Natural killer cell treated with Interleukin-12 subunit alpha and Interleukin-12 subunit beta and Interleukin-15 and Interleukin-18, amount 100 ng/mL, for 72 hours (primary cell): Measurements from ENCODE around the gene TMOD3. TPM values are rescaled to one million over a fixed set of nuclear protein-coding genes. Genes with fewer than 3 reads are reported as not detected.

Experiments used
- ATAC-seq, 2 donors: fragments of 150-1000 bp; cut with Tn5 transposase in 1 of 2; sonication (Bioruptor Pico), chemical (Tn5 transposase) in 1 of 2; 2 replicates each; pipeline ENCODE4 v1.10.0; 2021
- DNase-seq: peaks from one replicate; pipeline ENCODE4 v3.0.0; 2022; ENCODE audit warnings: low spot score
- H3K27ac Mint-ChIP-seq, 2 donors: 1 replicate in 1 of 2; 2 replicates in 1 of 2; pipeline ENCODE4 v1.8.0; 2022; ENCODE audit warnings: mixed read lengths in 2 of 2, mild to moderate bottlenecking in 1 of 2, moderate library complexity in 1 of 2
- H3K27me3 Mint-ChIP-seq, 2 donors: 1 replicate in 1 of 2; 2 replicates in 1 of 2; pipeline ENCODE4 v1.8.0; 2022; ENCODE audit warnings: mixed read lengths in 2 of 2
- H3K36me3 Mint-ChIP-seq: one replicate; pipeline ENCODE4 v1.8.0; 2022; ENCODE audit warnings: mixed read lengths
- H3K4me1 Mint-ChIP-seq, 2 donors: 1 replicate in 1 of 2; 2 replicates in 1 of 2; pipeline ENCODE4 v1.8.0; 2022; ENCODE audit warnings: low read depth in 2 of 2, mixed read lengths in 2 of 2, mild to moderate bottlenecking in 1 of 2
- H3K4me3 Mint-ChIP-seq: one replicate; pipeline ENCODE4 v1.8.0; 2022; ENCODE audit warnings: mixed read lengths
- H3K9me3 Mint-ChIP-seq: 2 replicates; pipeline ENCODE4 v1.8.0; 2022; ENCODE audit warnings: mixed read lengths
- total RNA-seq, 2 donors: library from RNA; stranded (reverse); gene quantifications; one replicate each; pipeline ENCODE4 v1.2.3, GENCODE V29; 2022

The TMOD3 gene
- total RNA-seq, 2 donors from 2014 or later, result 55.4 to 63.5 TPM

GRCh38 chr15:51840692-51841091 lies 11.2 kb downstream of the TMOD3 start:
- DNase-seq (no peak), ATAC-seq (no peak)
- Mint-ChIP-seq H3K36me3 (no peaks in the 10 kb centered on the region), H3K27me3 (no peaks in the 10 kb centered on the region), H3K9me3 (no peaks in the 10 kb centered on the region), H3K4me1 (peaks cover 56 to 69% of the 10 kb centered on the region in 2 donors), H3K27ac (no peak overlapping the region), H3K4me3 (no peak overlapping the region)

DNA sequence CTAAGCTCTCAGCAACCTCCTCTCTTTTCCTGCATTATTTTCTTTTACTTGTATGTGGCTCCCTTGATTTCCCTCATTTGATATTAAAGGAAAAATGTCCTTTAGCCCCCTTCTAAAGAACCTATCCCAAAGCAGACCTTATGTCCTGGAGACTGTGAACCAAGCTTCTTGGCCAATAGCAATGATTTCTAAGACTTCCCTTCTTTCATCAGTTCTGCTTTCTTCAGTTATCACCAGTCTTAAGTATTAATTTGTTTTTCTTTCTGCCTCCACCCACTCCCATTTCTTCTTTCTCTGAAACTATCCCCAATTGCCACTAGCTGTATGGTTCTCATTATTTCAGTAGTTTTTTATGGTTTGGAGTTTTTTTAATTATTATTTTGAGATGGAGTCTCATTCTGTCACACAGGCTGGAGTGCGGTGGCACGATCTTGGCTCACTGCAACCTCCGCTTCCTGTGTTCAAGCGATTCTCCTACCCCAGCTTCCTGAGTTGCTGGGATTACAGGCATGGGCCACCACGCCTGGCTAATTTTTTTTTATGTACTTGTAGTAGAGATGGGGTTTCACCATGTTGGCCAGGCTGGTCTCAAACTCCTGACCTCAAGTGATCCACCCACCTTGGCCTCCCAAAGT lies 12.1 kb downstream of the TMOD3 start:
- Mint-ChIP-seq H3K4me3 (peak overlapping the region; percentile 28), H3K27me3 (no peaks in the 10 kb centered on the region), H3K27ac (peak overlapping the region; percentile 17 to 42), H3K36me3 (no peaks in the 10 kb centered on the region), H3K4me1 (peaks cover 54 to 68% of the 10 kb centered on the region in 2 donors), H3K9me3 (no peaks in the 10 kb centered on the region)
- ATAC-seq (no peak), DNase-seq (no peak)

DNA sequence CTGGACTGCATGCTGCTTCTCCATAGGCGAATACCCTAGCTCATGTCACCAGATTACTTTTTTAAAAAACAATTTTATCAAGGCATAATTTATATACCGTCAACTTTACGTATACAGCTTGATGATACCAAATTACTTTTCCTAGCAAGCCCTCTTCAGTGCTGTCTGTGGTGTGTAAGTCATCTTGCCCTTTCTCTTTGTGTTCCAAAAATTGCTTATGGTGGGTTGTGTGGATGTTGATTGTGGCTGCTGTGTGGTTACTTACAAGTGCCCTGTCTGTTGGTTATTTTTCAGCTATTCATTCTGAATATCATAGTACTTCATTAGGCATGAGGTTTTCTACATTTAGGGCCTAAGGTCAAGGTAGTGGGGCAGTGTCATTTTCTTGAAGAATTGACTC lies 12.8 kb downstream of the TMOD3 start:
- H3K9me3 Mint-ChIP-seq, result no peaks in the 10 kb centered on the region
- H3K27ac Mint-ChIP-seq, result peak overlapping the region in 1 of 2 donors; percentile 42
- no peaks in the 10 kb centered on the region for H3K27me3 Mint-ChIP-seq
- no peaks in the 10 kb centered on the region for H3K36me3 Mint-ChIP-seq
- peak overlapping the region; percentile 19 for H3K4me3 Mint-ChIP-seq
- DNase-seq, result no peak
- ATAC-seq, result no peak
- peaks cover 55 to 68% of the 10 kb centered on the region in 2 donors for H3K4me1 Mint-ChIP-seq

DNA sequence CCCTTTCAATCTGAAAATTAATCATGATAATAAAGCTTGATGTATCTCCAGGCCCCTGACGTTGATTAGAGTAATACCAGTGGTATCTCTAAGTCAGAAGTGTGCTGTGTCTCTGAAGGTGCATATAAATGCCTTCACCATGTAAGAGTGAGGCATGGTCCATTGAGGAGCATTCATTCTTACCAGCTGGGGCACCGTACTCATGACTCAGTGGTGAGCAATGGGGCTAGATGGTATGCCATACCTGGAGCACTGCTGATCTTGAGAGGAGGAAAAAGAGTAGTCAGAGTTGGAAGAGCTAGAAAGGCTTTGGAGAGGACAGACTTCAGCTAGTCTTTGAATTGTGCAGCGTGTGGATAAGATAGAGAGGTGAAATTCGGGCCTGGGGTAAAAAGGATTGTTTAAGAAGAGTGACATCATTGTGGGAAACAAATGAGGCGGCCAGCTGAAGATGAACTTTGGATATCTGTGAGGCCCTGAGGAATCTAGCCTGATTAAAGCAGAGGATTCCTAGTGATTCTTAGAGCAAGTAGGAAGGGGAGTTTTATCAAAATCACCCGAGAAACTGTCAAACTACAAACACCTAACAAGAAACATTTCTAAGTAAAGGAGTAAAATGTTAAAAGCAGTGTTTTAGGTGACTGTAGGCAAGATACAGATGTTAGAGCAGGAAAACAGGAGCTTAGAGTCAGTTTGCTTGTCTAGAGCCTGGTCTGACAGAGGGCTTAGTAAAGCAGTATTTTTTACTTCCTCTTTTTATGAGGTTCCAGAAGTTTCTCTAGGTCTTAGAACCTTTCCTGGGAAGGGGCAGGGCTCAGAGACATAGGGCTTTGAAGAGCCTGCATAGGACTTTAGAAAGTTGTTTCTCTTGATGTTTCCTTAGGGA lies 13.6 kb downstream of the TMOD3 start:
- no peak for DNase-seq
- Mint-ChIP-seq H3K27me3 (no peaks in the 10 kb centered on the region), H3K4me1 (peaks cover 48 to 60% of the 10 kb centered on the region in 2 donors), H3K36me3 (no peaks in the 10 kb centered on the region), H3K27ac (peak overlapping the region in 1 of 2 donors; percentile 10), H3K4me3 (no peak overlapping the region), H3K9me3 (no peaks in the 10 kb centered on the region)
- no peak for ATAC-seq

DNA sequence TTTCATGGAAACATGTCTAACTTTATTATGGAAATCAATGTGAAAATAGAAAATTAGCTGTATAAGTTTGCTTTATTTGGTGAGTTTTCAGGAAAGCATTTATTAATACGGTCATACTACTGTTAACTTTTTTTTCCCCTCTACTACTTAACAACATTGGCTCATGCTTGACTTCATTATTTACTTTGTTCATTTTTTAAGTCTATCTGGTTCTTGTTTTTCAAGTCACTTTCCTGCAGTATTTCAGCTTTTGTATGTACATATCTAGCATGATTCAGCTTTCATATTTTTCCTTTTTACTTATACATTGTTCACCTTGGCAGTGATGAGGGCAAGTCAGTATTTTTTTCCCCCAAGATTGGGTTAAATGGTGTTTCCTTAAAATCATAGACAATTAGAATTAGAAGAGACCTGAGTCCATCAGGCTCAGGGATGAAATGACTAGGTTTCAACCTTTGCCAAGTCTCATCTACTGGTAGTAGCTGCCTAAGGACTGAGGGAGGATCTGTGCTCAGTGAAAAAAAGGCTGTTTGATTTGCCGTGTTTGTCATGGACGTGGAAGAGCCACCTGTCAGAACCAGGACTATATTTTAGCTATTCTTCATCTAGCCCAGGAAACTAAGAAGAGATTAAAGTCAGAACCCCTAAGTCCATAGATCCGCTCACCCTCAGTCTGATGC lies 15.4 kb downstream of the TMOD3 start:
- no peaks in the 10 kb centered on the region for H3K36me3 Mint-ChIP-seq
- ATAC-seq (no peak), DNase-seq (no peak)
- H3K27ac Mint-ChIP-seq, result no peak overlapping the region
- H3K4me3 Mint-ChIP-seq, result no peak overlapping the region
- H3K4me1 Mint-ChIP-seq, result peaks cover 54 to 65% of the 10 kb centered on the region in 2 donors
- no peaks in the 10 kb centered on the region for H3K9me3 Mint-ChIP-seq
- H3K27me3 Mint-ChIP-seq, result no peaks in the 10 kb centered on the region

- no peak for ATAC-seq
- no peaks in the 10 kb centered on the region for H3K27me3 Mint-ChIP-seq
- peak overlapping the region; percentile 47 for H3K4me3 Mint-ChIP-seq
- H3K27ac Mint-ChIP-seq, result no peak overlapping the region
- peaks cover 58 to 69% of the 10 kb centered on the region in 2 donors for H3K4me1 Mint-ChIP-seq
- DNase-seq, result no peak
- H3K9me3 Mint-ChIP-seq, result no peaks in the 10 kb centered on the region
- H3K36me3 Mint-ChIP-seq, result no peaks in the 10 kb centered on the region
Measured at GRCh38 chr15:51846066-51846462, 16.6 kb downstream of the TMOD3 start.

DNA sequence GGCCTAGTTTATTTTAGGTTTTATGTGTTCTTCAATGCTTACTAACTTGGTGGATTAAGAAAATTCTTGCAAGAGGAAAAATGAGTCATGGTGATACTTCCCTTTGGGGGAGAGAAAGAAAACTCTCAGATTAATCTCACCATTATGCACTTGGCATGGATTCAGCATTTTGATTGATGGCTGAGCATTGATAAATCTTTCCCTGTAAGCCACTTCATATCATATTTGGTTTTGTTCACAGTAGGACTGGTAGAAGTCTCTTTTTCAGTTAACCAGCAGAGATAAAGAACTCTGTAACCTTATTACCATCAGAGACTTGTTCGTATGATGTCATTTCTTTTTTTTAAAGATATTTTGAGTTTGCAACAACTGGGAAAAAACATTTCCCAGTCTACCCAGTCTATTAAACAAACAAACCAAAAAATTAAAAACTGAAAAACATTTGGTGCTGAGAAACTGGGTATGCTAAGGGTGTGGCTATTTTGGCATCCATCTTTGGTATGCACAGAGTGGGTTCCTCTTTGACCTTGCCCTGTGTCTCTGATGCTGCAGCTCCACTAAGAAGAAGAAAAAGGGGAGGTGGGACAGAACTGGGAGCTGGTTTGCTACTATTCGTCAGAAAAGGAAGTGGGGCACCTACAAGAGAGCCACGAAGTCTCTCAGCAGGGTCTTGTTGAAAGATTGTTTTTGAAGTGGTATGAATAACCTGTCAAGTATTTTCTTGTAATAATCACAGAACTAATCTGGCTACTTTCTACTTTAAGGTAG lies 17.2 kb downstream of the TMOD3 start:
- H3K9me3 Mint-ChIP-seq, result no peaks in the 10 kb centered on the region
- no peaks in the 10 kb centered on the region for H3K27me3 Mint-ChIP-seq
- peaks cover 53 to 68% of the 10 kb centered on the region in 2 donors for H3K4me1 Mint-ChIP-seq
- H3K27ac Mint-ChIP-seq, result no peak overlapping the region
- H3K4me3 Mint-ChIP-seq, result peak overlapping the region; percentile 47
- DNase-seq (no peak), ATAC-seq (no peak)
- no peaks in the 10 kb centered on the region for H3K36me3 Mint-ChIP-seq

DNA sequence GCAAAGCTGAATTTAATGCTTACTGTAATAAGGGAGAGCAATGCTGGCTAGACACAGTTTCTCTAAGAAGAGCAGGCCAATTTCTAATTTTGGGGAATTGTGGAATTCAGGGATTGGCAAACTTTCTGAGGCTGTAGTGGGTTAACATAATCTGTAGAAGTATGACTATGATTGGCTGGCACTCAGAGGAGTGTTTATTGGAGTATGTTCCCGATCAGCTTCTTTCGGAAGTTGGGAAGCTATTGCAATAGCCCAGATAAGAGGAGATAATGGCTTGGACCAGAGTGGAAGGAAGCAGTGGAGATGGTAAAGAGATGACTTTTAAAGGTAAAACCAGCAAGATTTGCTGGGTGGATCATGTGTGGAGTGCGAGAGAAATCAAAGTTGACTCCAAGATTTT lies 19.4 kb downstream of the TMOD3 start:
- H3K4me1 Mint-ChIP-seq, result peaks cover 53 to 67% of the 10 kb centered on the region in 2 donors
- DNase-seq, result no peak
- H3K27ac Mint-ChIP-seq, result no peak overlapping the region
- H3K27me3 Mint-ChIP-seq, result no peaks in the 10 kb centered on the region
- no peaks in the 10 kb centered on the region for H3K9me3 Mint-ChIP-seq
- no peak overlapping the region for H3K4me3 Mint-ChIP-seq
- no peak for ATAC-seq
- no peaks in the 10 kb centered on the region for H3K36me3 Mint-ChIP-seq

GRCh38 chr15:51849860-51850259 lies 20.4 kb downstream of the TMOD3 start:
- H3K27ac Mint-ChIP-seq, result no peak overlapping the region
- H3K9me3 Mint-ChIP-seq, result no peaks in the 10 kb centered on the region
- H3K36me3 Mint-ChIP-seq, result no peaks in the 10 kb centered on the region
- H3K4me3 Mint-ChIP-seq, result no peak overlapping the region
- ATAC-seq (no peak), DNase-seq (no peak)
- peaks cover 52 to 66% of the 10 kb centered on the region in 2 donors for H3K4me1 Mint-ChIP-seq
- no peaks in the 10 kb centered on the region for H3K27me3 Mint-ChIP-seq

DNA sequence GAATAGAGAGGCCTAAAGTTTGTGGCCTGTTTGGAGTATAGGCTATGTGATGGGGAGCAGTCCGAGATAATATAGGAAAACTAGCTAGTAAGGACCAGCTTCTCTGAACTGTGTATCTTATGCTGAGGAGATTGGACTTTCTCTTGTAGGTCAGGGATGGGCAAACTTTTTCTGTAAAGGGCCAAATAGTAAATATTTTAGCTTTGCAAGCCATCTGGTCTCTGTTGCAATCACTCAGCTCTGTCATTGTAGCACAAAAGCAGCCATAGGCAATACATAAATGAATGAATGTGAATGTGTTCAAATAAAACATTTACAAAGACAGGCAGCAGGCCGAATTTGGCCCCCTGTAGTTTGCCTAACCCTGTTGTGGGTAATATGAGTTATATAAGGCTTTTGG lies 24.5 kb downstream of the TMOD3 start:
- Mint-ChIP-seq H3K36me3 (no peaks in the 10 kb centered on the region), H3K27ac (no peak overlapping the region), H3K9me3 (no peaks in the 10 kb centered on the region), H3K4me1 (peaks cover 43 to 56% of the 10 kb centered on the region in 2 donors), H3K4me3 (no peak overlapping the region), H3K27me3 (no peaks in the 10 kb centered on the region)
- no peak for ATAC-seq
- no peak for DNase-seq

DNA sequence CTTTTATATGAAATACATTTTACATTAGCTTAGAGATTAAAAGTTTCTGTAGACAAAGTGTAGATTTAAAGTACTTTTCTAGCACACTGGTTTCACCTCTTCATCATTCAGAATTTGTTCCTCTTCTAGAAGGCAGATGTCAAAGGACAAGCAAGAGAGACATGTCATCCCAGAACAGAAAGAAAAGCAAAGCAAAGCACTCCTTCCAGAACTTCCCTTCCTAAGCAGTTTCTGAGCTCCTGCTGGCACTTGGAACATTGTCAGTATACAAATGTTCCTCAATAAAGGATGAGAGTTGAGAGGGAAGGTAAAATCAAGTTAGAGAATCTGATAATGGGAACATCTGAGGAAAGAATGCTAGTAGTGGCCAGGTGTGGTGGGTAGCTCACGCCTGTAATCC lies 26.2 kb downstream of the TMOD3 start:
- H3K27ac Mint-ChIP-seq, result no peak overlapping the region
- H3K36me3 Mint-ChIP-seq, result no peaks in the 10 kb centered on the region
- no peak overlapping the region for H3K4me3 Mint-ChIP-seq
- DNase-seq (no peak), ATAC-seq (no peak)
- peaks cover 39 to 54% of the 10 kb centered on the region in 2 donors for H3K4me1 Mint-ChIP-seq
- peaks cover 3% of the 10 kb centered on the region for H3K9me3 Mint-ChIP-seq
- no peaks in the 10 kb centered on the region for H3K27me3 Mint-ChIP-seq

DNA sequence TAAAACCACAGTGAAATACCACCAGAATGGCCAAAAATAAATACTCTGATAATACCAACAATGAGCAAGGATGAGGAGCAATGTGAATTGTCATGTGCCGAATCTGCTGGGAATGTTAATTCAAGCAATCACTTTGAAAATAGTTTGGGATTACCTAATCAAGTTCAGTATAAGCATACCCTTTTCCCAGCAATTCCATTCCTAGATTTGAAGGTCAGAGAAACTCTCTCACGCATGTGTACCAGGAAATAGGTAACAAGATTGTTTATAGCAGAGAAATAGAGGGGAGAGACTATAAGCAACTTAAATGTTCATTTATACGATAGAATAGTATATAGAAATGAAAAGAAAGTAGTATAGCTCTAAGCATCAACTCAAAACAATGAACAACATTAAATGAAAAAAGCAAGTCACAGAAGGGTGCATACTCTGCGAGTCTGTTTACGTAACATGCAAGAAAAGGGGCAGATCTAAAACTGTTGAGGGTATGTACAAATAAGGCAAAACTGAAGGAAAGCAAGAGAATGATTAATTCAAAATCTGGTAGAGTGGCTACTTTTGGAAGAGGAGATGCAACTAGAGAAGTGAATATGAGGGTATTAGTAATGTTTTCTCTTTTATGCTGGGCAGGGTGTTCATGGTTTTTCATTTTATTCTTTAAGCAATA lies 27.4 kb downstream of the TMOD3 start:
- H3K4me3 Mint-ChIP-seq, result no peak overlapping the region
- no peak overlapping the region for H3K27ac Mint-ChIP-seq
- H3K27me3 Mint-ChIP-seq, result no peaks in the 10 kb centered on the region
- DNase-seq, result no peak
- peaks cover 3% of the 10 kb centered on the region for H3K9me3 Mint-ChIP-seq
- peaks cover 42 to 54% of the 10 kb centered on the region in 2 donors for H3K4me1 Mint-ChIP-seq
- ATAC-seq, result no peak
- H3K36me3 Mint-ChIP-seq, result no peaks in the 10 kb centered on the region
